ENCODE data around the gene TBL1Y. TPM values are rescaled to one million over a fixed set of nuclear protein-coding genes. Genes with fewer than 3 reads are reported as not detected.

The TBL1Y gene
- total and polyA plus RNA-seq, 10 of the 15 experiments (the other 5 are each of a cell fraction or from before 2014, with no cell fraction given): not detected

GRCh38 chrY:7007911-7008310 lies 97.4 kb downstream of the TBL1Y start (continued):
- TF ChIP-seq ZNF274 (IDR thresholded peaks at IDR 0.05; ENCODE audit: insufficient read depth, insufficient read length): no peak
- no peak for TF ChIP-seq STAT3 (IDR thresholded peaks at IDR 0.05; ENCODE audit: low read depth, low read length)
- TF ChIP-seq RELA (IDR thresholded peaks at IDR 0.05; ENCODE audit: borderline replicate concordance, partially characterized antibody): no peak
- TF ChIP-seq SP1 (IDR thresholded peaks at IDR 0.05; ENCODE audit: low read depth, low read length): no peak
- TF ChIP-seq NBN (IDR thresholded peaks at IDR 0.05): no peak
- no peak for TF ChIP-seq USF2 (IDR thresholded peaks at IDR 0.05; ENCODE audit: borderline replicate concordance, low read depth, low read length)
- no peak for TF ChIP-seq ZBTB11 (CRISPR knock-in tag; IDR thresholded peaks at IDR 0.05)
- TF ChIP-seq SUPT20H (IDR thresholded peaks at IDR 0.05; ENCODE audit: borderline replicate concordance, control insufficient read depth, low read depth, low read length): no peak
- TF ChIP-seq FOS (IDR thresholded peaks at IDR 0.05; ENCODE audit: borderline replicate concordance, extremely low read depth, insufficient read length): no peak

All from GM12878 (cell line).